Tibial nerve (tissue), 4 donors: ENCODE measurements around the gene RUNDC1.

Experiments used
- EP300 ChIP-seq, 2 donors: sonication (generic); formaldehyde crosslinking; IDR thresholded peaks; one replicate each; pipeline ENCODE4 v1.6.1; 2017; ENCODE audit warnings: antibody characterized with exemption in 2 of 2, mild to moderate bottlenecking in 1 of 2
- TF ChIP-seq, protein P1 (sequence below), 5 experiments: fragments of 200-600 bp in 3 of 5; fragments of 450-650 bp in 2 of 5; sonication (generic) in 3 of 5; IDR thresholded peaks; one replicate each; pipeline ENCODE4 v1.5.1; 2016 to 2019; ENCODE audit warnings: antibody characterized with exemption in 5 of 5, mild to moderate bottlenecking in 3 of 5, moderate library complexity in 2 of 5

GRCh38 chr17:42989141-42989540 lies 8.8 kb downstream of the RUNDC1 start:
- TF ChIP-seq, protein P1, sequence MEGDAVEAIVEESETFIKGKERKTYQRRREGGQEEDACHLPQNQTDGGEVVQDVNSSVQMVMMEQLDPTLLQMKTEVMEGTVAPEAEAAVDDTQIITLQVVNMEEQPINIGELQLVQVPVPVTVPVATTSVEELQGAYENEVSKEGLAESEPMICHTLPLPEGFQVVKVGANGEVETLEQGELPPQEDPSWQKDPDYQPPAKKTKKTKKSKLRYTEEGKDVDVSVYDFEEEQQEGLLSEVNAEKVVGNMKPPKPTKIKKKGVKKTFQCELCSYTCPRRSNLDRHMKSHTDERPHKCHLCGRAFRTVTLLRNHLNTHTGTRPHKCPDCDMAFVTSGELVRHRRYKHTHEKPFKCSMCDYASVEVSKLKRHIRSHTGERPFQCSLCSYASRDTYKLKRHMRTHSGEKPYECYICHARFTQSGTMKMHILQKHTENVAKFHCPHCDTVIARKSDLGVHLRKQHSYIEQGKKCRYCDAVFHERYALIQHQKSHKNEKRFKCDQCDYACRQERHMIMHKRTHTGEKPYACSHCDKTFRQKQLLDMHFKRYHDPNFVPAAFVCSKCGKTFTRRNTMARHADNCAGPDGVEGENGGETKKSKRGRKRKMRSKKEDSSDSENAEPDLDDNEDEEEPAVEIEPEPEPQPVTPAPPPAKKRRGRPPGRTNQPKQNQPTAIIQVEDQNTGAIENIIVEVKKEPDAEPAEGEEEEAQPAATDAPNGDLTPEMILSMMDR (IDR thresholded peaks at IDR 0.05): no peak
- no peak for TF ChIP-seq EP300 (IDR thresholded peaks at IDR 0.05)
